Activated CD4-positive, alpha-beta T cell treated with anti-CD3 and anti-CD28 coated beads, Interleukin-2, amount 10 ng/mL, durations not matched to agents 7 days and 5 days (primary cell): ENCODE measurements around the gene NEMP2. TPM values are rescaled to one million over a fixed set of nuclear protein-coding genes. Genes with fewer than 3 reads are reported as not detected.

Experiments used
- CTCF ChIA-PET: fragments of 350-600 bp; sonication (Branson Sonifier 250); formaldehyde crosslinking; loops from one replicate; lab custom pipeline; 2021; ENCODE audit warnings: antibody characterized with exemption; lab: Charles Lee
- POLR2A ChIA-PET: fragments of 350-600 bp; sonication (Branson Sonifier 250); formaldehyde crosslinking; loops from one replicate; lab custom pipeline; 2021; ENCODE audit warnings: antibody characterized with exemption; lab: Charles Lee
- DNase-seq: peaks from one replicate; pipeline ENCODE4 v3.0.0-alpha.2; 2020
- H3K27ac Mint-ChIP-seq: one replicate; pipeline ENCODE4 v1.8.0; 2021; ENCODE audit warnings: mild to moderate bottlenecking, moderate library complexity, mixed read lengths
- H3K27me3 Mint-ChIP-seq: one replicate; pipeline ENCODE4 v1.8.0; 2021; ENCODE audit warnings: mixed read lengths
- H3K36me3 Mint-ChIP-seq: one replicate; pipeline ENCODE4 v1.8.0; 2021; ENCODE audit warnings: low read depth, mixed read lengths
- H3K4me1 Mint-ChIP-seq: one replicate; pipeline ENCODE4 v1.8.0; 2021; ENCODE audit warnings: mixed read lengths
- H3K4me3 Mint-ChIP-seq: one replicate; pipeline ENCODE4 v1.8.0; 2021; ENCODE audit warnings: mild to moderate bottlenecking, moderate library complexity, mixed read lengths
- H3K9me3 Mint-ChIP-seq: one replicate; pipeline ENCODE4 v1.8.0; 2021; ENCODE audit warnings: mixed read lengths
- total RNA-seq, 2 experiments: library from RNA; stranded (reverse); gene quantifications; one replicate each; pipeline ENCODE4 v1.2.3, GENCODE V29; 2021

The NEMP2 gene, protein sequence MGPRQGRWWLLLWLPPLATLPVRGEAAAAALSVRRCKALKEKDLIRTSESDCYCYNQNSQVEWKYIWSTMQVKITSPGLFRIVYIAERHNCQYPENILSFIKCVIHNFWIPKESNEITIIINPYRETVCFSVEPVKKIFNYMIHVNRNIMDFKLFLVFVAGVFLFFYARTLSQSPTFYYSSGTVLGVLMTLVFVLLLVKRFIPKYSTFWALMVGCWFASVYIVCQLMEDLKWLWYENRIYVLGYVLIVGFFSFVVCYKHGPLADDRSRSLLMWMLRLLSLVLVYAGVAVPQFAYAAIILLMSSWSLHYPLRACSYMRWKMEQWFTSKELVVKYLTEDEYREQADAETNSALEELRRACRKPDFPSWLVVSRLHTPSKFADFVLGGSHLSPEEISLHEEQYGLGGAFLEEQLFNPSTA
- total RNA-seq = 10 to 100 TPM; 22.8 to 23.5 TPM

DNA sequence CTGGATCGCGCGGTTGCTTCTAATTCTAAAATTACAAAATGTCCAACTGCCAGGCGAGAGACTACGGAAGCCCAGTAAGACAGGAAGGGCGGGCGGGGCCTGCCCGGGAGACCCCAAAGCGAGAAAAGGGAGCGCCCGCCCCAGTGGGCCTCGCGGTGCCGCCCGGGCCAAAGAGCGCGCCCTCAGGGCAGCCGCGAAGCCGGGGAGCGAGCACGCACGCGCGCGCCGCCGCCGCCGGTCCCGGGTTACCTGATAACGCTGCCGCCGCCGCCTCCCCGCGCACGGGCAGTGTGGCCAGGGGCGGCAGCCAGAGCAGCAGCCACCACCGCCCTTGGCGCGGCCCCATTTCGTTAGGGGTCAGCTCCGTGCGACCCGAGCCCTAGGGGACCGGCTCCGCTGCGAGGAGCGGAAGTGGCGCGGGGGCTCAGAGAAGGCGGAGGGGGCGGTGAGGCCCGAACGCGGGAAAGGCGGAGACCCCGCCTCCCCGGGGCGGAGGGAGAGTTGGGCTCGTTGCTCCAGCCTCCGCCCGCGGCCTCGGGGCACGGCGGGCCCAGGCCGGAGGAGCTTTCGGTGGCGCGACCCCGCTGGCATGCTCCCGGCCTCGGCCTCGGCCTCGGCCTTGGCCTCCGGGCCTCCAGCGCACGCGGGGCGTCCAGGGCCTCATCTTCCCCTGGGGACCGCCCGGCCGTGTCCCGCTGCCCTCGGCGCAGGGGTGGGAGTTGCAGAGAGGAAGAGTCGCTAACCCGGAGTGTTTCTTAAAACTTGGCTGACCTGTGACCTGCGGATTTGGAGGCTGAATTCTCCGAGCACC, at the start of gene NEMP2:
TSS of gene NEMP2 (minus strand) at position 413 of the 811 bp plus-strand sequence. CDS start at position 346, 67 bp downstream.
- CTCF ChIA-PET = interaction anchor here (0.9 to 1.1 kb wide), 2 partner anchors 19 to 128 kb away, joined by 3 read pairs; no protein-coding TSS in a partner anchor

DNA sequence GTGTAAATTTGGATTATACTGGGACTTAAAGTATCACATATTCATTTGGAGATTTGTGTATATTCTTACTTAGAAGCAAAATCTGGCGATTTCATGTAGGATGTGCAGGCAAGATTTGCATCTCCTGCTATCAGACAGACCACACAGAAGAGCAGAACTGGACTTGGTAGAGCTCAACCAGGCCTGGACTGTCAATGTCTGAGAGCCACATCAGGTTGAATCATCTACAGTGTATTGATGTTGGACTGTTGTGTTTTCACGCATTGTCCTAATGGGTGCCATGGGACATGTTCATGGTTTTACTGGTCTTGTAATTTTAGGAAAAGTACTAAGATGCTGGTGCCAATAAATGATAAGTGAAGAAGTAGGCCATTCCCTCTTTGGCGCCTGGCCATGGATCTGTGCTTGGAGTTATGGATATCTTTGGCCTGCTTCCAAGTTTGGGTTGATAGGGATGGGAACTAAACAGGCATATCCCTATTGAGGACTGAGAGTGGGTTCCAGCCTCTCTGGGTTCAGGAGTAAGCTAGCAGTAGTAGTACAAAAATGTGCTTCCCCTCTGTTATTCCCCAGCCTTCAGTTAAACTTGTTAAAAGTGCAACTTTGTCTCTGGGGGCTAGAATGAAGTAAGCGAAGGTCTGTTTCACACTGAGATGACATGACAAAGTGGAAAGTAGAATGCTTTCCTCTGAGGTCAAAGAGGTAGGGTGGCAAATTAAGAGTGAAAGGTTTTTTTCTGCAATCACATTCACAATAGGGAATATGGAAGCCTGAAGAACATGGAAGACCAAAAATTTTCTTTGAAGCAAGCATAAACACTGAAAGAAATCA, 49.2 kb upstream of the NEMP2 start:
- Mint-ChIP-seq H3K4me1 (peaks cover 5% of the 10 kb centered on the region), H3K36me3 (no peaks in the 10 kb centered on the region), H3K9me3 (peaks cover 2% of the 10 kb centered on the region), H3K27ac (no peak overlapping the region), H3K27me3 (no peaks in the 10 kb centered on the region), H3K4me3 (no peak overlapping the region)
- CTCF ChIA-PET = interaction anchor here (1.0 to 1.2 kb wide), 2 partner anchors 9 to 13 kb away, joined by 3 read pairs; no protein-coding TSS in a partner anchor
- POLR2A ChIA-PET = no interaction called here
- no peak for DNase-seq

More for the DNA sequence above, at the start of gene NEMP2:
- peak within 1 kb of the TSS; percentile 94 for H3K4me3 Mint-ChIP-seq
- H3K36me3 Mint-ChIP-seq = peaks cover 43% of the 10 kb centered on the region
- DNase-seq = peak; percentile 80
- peaks cover 59% of the 10 kb centered on the region for H3K4me1 Mint-ChIP-seq
- no peaks in the 10 kb centered on the region for H3K27me3 Mint-ChIP-seq
- peak within 1 kb of the TSS; percentile 100 for H3K27ac Mint-ChIP-seq
- peaks cover 25% of the 10 kb centered on the region for H3K9me3 Mint-ChIP-seq
- POLR2A ChIA-PET = interaction anchor here (0.6 kb wide), 1 partner anchor 116 kb away, joined by 4 read pairs; no protein-coding TSS in a partner anchor

- ChIA-PET POLR2A (no interaction called here), CTCF (interaction anchor here (1.4 kb wide), 1 partner anchor 12 kb away, joined by 3 read pairs; no protein-coding TSS in a partner anchor)
- H3K36me3 Mint-ChIP-seq = peaks cover 1% of the 10 kb centered on the region
- peaks cover 2% of the 10 kb centered on the region for H3K9me3 Mint-ChIP-seq
- H3K27ac Mint-ChIP-seq = no peak overlapping the region
- no peak overlapping the region for H3K4me3 Mint-ChIP-seq
- H3K27me3 Mint-ChIP-seq = no peaks in the 10 kb centered on the region
- peaks cover 12% of the 10 kb centered on the region for H3K4me1 Mint-ChIP-seq
- no peak for DNase-seq
Measured at GRCh38 chr2:190582736-190583506, 48.4 kb upstream of the NEMP2 start.

DNA sequence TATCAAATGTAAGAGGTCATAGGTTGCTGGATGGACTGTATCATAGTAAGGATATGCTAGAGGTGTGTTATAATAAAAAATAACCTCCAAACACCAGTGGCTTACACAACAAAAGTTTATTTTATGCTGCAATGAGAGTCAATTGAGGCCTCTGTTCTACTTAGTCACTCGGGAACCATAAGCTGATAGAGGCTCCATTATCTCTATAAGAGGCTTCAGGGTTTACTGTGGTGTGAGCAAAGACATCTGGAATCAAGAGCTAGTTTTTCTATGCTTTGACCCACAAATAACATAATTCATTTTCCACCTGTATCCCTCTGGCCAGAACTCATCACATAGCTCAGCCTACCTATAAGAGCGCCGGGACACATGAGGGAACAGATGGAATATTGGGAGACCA, 47.5 kb upstream of the NEMP2 start:
- Mint-ChIP-seq H3K9me3 (peaks cover 2% of the 10 kb centered on the region), H3K27me3 (no peaks in the 10 kb centered on the region), H3K36me3 (peaks cover 1% of the 10 kb centered on the region), H3K4me1 (peaks cover 15% of the 10 kb centered on the region), H3K4me3 (no peak overlapping the region), H3K27ac (no peak overlapping the region)
- no peak for DNase-seq
- ChIA-PET CTCF (interaction anchor here (1.4 kb wide), 1 partner anchor 13 kb away, joined by 3 read pairs; no protein-coding TSS in a partner anchor), POLR2A (no interaction called here)

DNA sequence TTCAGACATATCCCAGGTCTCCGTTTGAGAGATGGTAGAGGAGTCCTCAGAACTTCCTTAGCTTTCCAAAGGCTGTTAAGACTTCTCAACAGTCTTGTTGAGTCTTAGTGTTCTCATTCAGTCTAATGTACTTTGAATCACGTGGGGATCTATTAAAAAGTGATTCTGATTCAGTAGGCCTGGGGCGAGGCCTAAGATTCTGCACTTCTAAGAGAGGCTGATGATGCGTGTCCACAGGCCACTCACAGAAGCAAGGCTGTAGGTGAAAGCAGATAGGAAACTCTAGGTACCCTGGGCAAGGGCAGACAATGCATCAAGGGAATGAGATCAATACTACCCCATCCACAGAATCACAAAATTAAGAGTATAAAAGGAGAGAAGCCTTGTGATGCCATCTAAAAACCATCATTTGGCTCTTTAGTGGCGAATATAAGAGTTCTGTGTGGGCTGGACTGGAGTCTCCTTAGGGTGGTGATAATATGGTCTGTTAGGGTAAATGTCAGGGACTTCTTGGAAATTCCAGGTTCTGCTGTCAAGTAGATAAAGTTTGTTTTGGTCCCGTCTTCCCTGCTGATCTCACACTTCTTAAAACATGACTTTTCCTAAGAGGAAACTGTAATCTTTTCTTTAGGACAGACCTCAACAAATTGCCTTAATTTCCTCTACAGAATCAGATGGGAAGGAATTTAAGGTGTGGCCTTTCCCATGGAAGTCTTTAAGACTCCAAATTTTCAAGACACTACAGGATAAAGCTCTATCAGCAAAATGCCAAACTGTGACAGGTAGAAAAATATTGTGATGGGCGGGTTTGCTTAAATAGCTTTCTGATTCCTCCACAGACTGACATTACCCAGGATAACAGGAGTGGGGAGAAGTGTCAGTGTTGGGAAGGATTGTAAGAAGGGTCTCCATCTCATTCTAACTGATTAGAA, 45.7 kb upstream of the NEMP2 start:
- no peak for DNase-seq
- peaks cover 29% of the 10 kb centered on the region for H3K4me1 Mint-ChIP-seq
- CTCF ChIA-PET = no interaction called here
- H3K27me3 Mint-ChIP-seq = no peaks in the 10 kb centered on the region
- H3K9me3 Mint-ChIP-seq = peaks cover 2% of the 10 kb centered on the region
- POLR2A ChIA-PET = no interaction called here
- H3K27ac Mint-ChIP-seq = no peak overlapping the region
- H3K4me3 Mint-ChIP-seq = no peak overlapping the region
- peaks cover 1% of the 10 kb centered on the region for H3K36me3 Mint-ChIP-seq

DNA sequence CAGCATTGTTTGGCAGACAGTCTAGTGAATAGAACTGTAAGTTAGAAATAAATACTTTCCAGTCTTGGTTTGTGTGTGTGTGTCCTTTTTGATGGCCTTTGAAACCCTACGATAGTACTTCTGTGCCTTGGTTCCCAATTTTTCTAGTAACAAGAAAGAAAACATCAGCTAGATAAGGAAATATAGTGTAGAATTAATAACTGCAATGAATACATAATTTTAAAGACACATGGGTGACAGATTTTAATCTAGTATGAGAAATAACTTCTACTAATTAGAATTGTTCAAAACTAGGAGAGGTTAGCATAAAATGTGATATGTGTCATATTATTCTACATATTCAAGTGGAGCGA, 44.5 kb upstream of the NEMP2 start:
- H3K9me3 Mint-ChIP-seq = peaks cover 2% of the 10 kb centered on the region
- H3K27ac Mint-ChIP-seq = no peak overlapping the region
- no peak overlapping the region for H3K4me3 Mint-ChIP-seq
- H3K27me3 Mint-ChIP-seq = no peaks in the 10 kb centered on the region
- peaks cover 34% of the 10 kb centered on the region for H3K4me1 Mint-ChIP-seq
- peaks cover 1% of the 10 kb centered on the region for H3K36me3 Mint-ChIP-seq
- DNase-seq = no peak
- ChIA-PET CTCF (interaction anchor here (0.6 kb wide), 1 partner anchor 68 kb away, joined by 3 read pairs; no protein-coding TSS in a partner anchor), POLR2A (no interaction called here)

GRCh38 chr2:190578158-190579057, 43.9 kb upstream of the NEMP2 start:
- Mint-ChIP-seq H3K27me3 (no peaks in the 10 kb centered on the region), H3K9me3 (no peaks in the 10 kb centered on the region), H3K4me3 (peak overlapping the region; percentile 6), H3K4me1 (peaks cover 34% of the 10 kb centered on the region), H3K36me3 (peaks cover 1% of the 10 kb centered on the region), H3K27ac (peak overlapping the region; percentile 55)
- CTCF ChIA-PET = interaction anchor here (0.6 to 1.6 kb wide), 2 partner anchors 16 to 69 kb away, joined by 3 read pairs; no protein-coding TSS in a partner anchor
- POLR2A ChIA-PET = no interaction called here
- DNase-seq = peak; percentile 20

DNA sequence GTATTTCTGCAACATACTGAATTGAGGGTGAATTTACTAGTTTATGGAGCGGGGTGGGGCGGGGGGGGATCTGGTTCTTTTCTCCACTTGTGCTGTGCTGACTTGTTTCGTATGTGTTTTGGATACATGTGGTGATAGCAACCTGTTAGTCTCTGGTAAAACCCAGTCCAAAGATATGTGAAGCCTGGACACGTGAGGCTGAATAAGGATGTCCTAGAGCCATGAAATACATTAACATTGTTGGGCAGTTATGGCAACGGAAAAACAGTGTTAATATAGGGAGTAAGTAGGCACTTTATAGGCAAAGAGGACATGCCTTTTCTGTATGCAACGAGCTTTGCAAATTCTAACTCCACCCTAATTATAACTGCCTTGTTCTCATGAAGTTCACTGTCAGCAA, 42.1 kb upstream of the NEMP2 start:
- CTCF ChIA-PET = no interaction called here
- no peak overlapping the region for H3K4me3 Mint-ChIP-seq
- no peak overlapping the region for H3K27ac Mint-ChIP-seq
- no peak for DNase-seq
- peaks cover 1% of the 10 kb centered on the region for H3K36me3 Mint-ChIP-seq
- no peaks in the 10 kb centered on the region for H3K9me3 Mint-ChIP-seq
- H3K27me3 Mint-ChIP-seq = no peaks in the 10 kb centered on the region
- H3K4me1 Mint-ChIP-seq = peaks cover 34% of the 10 kb centered on the region
- POLR2A ChIA-PET = no interaction called here

DNA sequence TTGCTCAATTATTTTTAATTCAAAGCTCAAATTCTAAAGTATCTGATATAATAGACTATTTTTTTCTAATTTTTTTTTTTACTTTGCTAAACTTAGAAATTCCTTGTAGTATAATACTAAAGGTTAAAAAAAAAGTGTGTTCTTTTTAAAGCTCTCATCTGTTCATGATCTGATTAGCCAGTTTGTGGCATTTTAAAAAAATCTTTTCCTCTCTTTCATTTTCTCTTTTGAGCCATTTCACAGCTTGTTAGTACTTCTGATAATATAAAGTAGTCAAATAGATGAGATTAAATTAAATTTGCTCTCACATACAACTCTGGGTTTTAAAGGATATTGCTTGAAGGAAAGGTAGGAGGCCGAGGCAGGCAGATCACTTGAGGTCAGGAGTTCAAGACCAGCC, 40.7 kb upstream of the NEMP2 start:
- peaks cover 34% of the 10 kb centered on the region for H3K4me1 Mint-ChIP-seq
- peaks cover 1% of the 10 kb centered on the region for H3K36me3 Mint-ChIP-seq
- DNase-seq = no peak
- no peaks in the 10 kb centered on the region for H3K27me3 Mint-ChIP-seq
- CTCF ChIA-PET = interaction anchor here (0.5 to 1.3 kb wide), 3 partner anchors 12 to 437 kb away, joined by 3 to 5 read pairs (median 4); no protein-coding TSS in a partner anchor
- POLR2A ChIA-PET = interaction anchor here (0.7 kb wide), 1 partner anchor 216 kb away, joined by 12 read pairs; no protein-coding TSS in a partner anchor
- H3K4me3 Mint-ChIP-seq = no peak overlapping the region
- peak overlapping the region; percentile 21 for H3K27ac Mint-ChIP-seq
- no peaks in the 10 kb centered on the region for H3K9me3 Mint-ChIP-seq

GRCh38 chr2:190574169-190574568, 39.6 kb upstream of the NEMP2 start:
- Mint-ChIP-seq H3K9me3 (no peaks in the 10 kb centered on the region), H3K4me1 (peaks cover 33% of the 10 kb centered on the region), H3K27me3 (no peaks in the 10 kb centered on the region), H3K36me3 (peaks cover 1% of the 10 kb centered on the region), H3K4me3 (no peak overlapping the region), H3K27ac (no peak overlapping the region)
- no peak for DNase-seq
- POLR2A ChIA-PET = no interaction called here
- CTCF ChIA-PET = interaction anchor here (1.3 kb wide), 1 partner anchor 11 kb away, joined by 3 read pairs; no protein-coding TSS in a partner anchor
